Measurements from ENCODE around the gene APAF1. TPM values are rescaled to one million over a fixed set of nuclear protein-coding genes. Genes with fewer than 3 reads are reported as not detected.

The APAF1 gene
- total and polyA plus RNA-seq, 2 of the 13 experiments (the other 11 are each of a cell fraction or from before 2014, with no cell fraction given): 6.0 to 13.0 TPM

DNA sequence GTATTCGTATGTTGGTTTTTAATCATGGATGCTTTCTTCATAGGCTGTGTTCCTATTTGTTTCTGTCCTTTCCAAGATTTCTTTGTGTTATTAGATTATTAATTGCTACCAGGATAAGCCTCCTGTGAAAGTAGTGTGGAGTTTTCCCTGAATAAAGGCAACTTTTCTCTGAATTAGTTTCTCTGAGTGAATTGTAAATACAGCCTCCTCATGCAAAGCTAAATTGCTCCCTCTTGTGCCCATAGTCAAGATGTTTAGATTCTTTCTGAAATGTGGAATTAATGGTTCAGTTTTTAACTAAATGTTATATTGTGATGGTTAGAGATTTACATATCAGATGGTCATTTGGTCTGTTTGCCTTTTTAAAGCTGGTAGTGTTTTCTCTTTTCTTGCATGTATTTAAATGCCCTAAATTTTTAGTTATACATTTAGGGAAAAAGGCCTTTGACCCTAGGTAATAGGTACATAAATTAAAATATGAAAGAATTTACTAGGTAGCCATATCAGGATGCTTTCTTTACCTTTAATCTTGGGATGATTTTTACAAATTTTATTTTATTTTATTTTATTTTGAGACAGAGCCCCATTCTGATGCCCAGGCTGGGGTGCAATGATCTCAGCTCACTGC is 8.9 kb downstream of the APAF1 start:
- Histone ChIP-seq H3K27me3 (ENCODE audit: control insufficient read depth in 1 of 2, insufficient read depth in 2 of 2, low read length in 2 of 2) (no peaks in the 10 kb centered on the region), H2AFZ (ENCODE audit: low read length) (no peak overlapping the region), H3K4me3 (replicated peaks in 1 of 3; ENCODE audit: insufficient read depth in 1 of 3, low read depth in 2 of 3, low read length in 3 of 3) (no peak overlapping the region), H3K27ac (ENCODE audit: extremely low read length, insufficient read depth, low read length) (no peak overlapping the region), H4K20me1 (ENCODE audit: insufficient read depth, low read length) (no peaks in the 10 kb centered on the region), H3K9ac (ENCODE audit: insufficient read depth, low read depth, low read length) (no peak overlapping the region), H3K36me3 (replicated peaks in 1 of 2; ENCODE audit: control insufficient read depth in 1 of 2, insufficient read depth in 2 of 2, low read length in 2 of 2) (peaks cover 5 to 30% of the 10 kb centered on the region in 2 experiments), H3K4me1 (ENCODE audit: insufficient read depth, low read length) (no peaks in the 10 kb centered on the region), H3K9me3 (ENCODE audit: low read length) (no peaks in the 10 kb centered on the region), H3K79me2 (ENCODE audit: insufficient read depth, low read length) (no peaks in the 10 kb centered on the region), H3K4me2 (ENCODE audit: low read depth, low read length) (no peak overlapping the region)
- intact Hi-C loops (cut with micrococcal nuclease; ENCODE audit: unreplicated experiment) (loop anchor here (1.0 to 2.0 kb wide), 4 partner anchors 59 to 229 kb away; no protein-coding TSS in a partner anchor), in situ Hi-C loops (cut with HindIII; ENCODE audit: extremely low pct_ligation_motif_present, low pct_unique_long_range_greater_than_20kb) (loop anchor here (5.0 to 10.0 kb wide), 2 partner anchors 87 to 229 kb away; no protein-coding TSS in a partner anchor)
- BruUV-seq (replicated peaks): no TSS peak
- peak; percentile 68 for DNase-seq (ENCODE audit: low spot score)
- ChIA-PET POLR2A (no interaction called here), CTCF (ENCODE audit: low intra/inter-chr PET ratio, low total read pairs) (interaction anchor here (1.1 to 1.9 kb wide), 5 partner anchors 10 to 229 kb away, joined by 3 to 24 read pairs (median 5); no protein-coding TSS in a partner anchor)
- peak; percentile 49; the same call in 2 of the 3 replicates for ATAC-seq
- WGBS (ENCODE audit: low lambda C conversion rate): 92% methylated on average over 1 of the region's 1 CpG
- FAIRE-seq: peak; percentile 54
- no peak for TF ChIP-seq MYNN (CRISPR knock-in tag; IDR thresholded peaks at IDR 0.05; ENCODE audit: low read depth)
- 0 out of 2 replicates have a peak, but pooled peaks have one; percentile 31 for TF ChIP-seq FOXK1 (CRISPR knock-in tag; IDR thresholded peaks at IDR 0.05; ENCODE audit: borderline replicate concordance, low read depth)
- no peak for TF ChIP-seq ZNF709 (CRISPR knock-in tag; IDR thresholded peaks at IDR 0.05)
- TF ChIP-seq ZBTB25 (CRISPR knock-in tag; IDR thresholded peaks at IDR 0.05): 0 out of 2 replicates have a peak, but pooled peaks have one; percentile 17
- TF ChIP-seq, protein P1, sequence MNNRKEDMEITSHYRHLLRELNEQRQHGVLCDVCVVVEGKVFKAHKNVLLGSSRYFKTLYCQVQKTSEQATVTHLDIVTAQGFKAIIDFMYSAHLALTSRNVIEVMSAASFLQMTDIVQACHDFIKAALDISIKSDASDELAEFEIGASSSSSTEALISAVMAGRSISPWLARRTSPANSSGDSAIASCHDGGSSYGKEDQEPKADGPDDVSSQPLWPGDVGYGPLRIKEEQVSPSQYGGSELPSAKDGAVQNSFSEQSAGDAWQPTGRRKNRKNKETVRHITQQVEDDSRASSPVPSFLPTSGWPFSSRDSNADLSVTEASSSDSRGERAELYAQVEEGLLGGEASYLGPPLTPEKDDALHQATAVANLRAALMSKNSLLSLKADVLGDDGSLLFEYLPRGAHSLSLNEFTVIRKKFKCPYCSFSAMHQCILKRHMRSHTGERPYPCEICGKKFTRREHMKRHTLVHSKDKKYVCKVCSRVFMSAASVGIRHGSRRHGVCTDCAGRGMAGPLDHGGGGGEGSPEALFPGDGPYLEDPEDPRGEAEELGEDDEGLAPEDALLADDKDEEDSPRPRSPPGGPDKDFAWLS (CRISPR knock-in tag; IDR thresholded peaks at IDR 0.05; ENCODE audit: borderline replicate concordance): no peak
- peak; percentile 80 for TF ChIP-seq FOXA3 (CRISPR knock-in tag; IDR thresholded peaks at IDR 0.05)
- TF ChIP-seq ZNF138 (CRISPR knock-in tag; IDR thresholded peaks at IDR 0.05; ENCODE audit: low read depth): no peak
- TF ChIP-seq, protein P2, sequence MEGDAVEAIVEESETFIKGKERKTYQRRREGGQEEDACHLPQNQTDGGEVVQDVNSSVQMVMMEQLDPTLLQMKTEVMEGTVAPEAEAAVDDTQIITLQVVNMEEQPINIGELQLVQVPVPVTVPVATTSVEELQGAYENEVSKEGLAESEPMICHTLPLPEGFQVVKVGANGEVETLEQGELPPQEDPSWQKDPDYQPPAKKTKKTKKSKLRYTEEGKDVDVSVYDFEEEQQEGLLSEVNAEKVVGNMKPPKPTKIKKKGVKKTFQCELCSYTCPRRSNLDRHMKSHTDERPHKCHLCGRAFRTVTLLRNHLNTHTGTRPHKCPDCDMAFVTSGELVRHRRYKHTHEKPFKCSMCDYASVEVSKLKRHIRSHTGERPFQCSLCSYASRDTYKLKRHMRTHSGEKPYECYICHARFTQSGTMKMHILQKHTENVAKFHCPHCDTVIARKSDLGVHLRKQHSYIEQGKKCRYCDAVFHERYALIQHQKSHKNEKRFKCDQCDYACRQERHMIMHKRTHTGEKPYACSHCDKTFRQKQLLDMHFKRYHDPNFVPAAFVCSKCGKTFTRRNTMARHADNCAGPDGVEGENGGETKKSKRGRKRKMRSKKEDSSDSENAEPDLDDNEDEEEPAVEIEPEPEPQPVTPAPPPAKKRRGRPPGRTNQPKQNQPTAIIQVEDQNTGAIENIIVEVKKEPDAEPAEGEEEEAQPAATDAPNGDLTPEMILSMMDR (CRISPR knock-in tag; IDR thresholded peaks at IDR 0.05): peak; percentile 65
- peak; percentile 58; the same call in 1 of the 2 replicates for TF ChIP-seq ARID3A (IDR thresholded peaks at IDR 0.05; ENCODE audit: low read depth, low read length)
- TF ChIP-seq, protein P3, sequence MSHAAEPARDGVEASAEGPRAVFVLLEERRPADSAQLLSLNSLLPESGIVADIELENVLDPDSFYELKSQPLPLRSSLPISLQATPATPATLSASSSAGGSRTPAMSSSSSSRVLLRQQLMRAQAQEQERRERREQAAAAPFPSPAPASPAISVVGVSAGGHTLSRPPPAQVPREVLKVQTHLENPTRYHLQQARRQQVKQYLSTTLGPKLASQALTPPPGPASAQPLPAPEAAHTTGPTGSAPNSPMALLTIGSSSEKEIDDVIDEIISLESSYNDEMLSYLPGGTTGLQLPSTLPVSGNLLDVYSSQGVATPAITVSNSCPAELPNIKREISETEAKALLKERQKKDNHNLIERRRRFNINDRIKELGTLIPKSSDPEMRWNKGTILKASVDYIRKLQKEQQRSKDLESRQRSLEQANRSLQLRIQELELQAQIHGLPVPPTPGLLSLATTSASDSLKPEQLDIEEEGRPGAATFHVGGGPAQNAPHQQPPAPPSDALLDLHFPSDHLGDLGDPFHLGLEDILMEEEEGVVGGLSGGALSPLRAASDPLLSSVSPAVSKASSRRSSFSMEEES (CRISPR knock-in tag; IDR thresholded peaks at IDR 0.05): 0 out of 2 replicates have a peak, but pooled peaks have one; percentile 17
- peak; percentile 51; the same call in 1 of the 2 replicates for TF ChIP-seq MIXL1 (CRISPR knock-in tag; IDR thresholded peaks at IDR 0.05)
- TF ChIP-seq SMC3 (IDR thresholded peaks at IDR 0.05; ENCODE audit: low read length): peak; percentile 61
- TF ChIP-seq ZNF792 (CRISPR knock-in tag; IDR thresholded peaks at IDR 0.05): 0 out of 2 replicates have a peak, but pooled peaks have one; percentile 16
- no peak for TF ChIP-seq POGZ (CRISPR knock-in tag; IDR thresholded peaks at IDR 0.05)
- TF ChIP-seq, protein P4, sequence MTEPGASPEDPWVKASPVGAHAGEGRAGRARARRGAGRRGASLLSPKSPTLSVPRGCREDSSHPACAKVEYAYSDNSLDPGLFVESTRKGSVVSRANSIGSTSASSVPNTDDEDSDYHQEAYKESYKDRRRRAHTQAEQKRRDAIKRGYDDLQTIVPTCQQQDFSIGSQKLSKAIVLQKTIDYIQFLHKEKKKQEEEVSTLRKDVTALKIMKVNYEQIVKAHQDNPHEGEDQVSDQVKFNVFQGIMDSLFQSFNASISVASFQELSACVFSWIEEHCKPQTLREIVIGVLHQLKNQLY (CRISPR knock-in tag; IDR thresholded peaks at IDR 0.05): no peak
